GM18526 (cell line): ENCODE results near the gene PPDPF.

ENCODE experiments used
- POLR2A ChIP-seq: IDR thresholded peaks from 3 replicates; pipeline ENCODE4 v1.6.1; 2011; ENCODE audit not compliant: insufficient read length; ENCODE audit errors: extremely low read depth

PPDPF gene, protein sequence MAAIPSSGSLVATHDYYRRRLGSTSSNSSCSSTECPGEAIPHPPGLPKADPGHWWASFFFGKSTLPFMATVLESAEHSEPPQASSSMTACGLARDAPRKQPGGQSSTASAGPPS

DNA sequence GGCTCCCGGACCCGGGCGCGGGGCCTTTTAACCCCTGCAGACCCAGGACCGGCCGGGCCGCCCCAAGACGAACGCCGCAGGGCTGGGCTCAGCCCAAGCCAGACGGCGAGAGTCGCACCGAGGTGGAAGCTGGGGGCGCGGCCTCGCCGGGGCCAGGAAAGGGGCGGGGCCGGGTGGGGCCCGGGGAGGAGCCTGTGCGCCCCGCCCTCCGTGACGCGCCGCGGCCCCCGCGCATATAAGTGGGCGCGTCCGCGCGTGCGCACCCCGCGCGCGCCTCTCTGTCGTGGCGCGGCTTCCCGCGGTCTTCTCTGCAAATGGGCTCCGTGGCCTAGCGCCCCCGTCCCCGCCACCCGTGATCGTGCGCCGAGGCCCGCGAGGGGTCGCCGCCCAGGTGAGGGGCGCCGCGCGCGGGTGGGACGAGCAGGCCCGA, at the start of gene PPDPF:
TSS of gene PPDPF (plus strand) at position 262 of the 430 bp plus-strand sequence. CDS start 544 bp downstream, outside the sequence.
- TF ChIP-seq POLR2A: peak; percentile 92

DNA sequence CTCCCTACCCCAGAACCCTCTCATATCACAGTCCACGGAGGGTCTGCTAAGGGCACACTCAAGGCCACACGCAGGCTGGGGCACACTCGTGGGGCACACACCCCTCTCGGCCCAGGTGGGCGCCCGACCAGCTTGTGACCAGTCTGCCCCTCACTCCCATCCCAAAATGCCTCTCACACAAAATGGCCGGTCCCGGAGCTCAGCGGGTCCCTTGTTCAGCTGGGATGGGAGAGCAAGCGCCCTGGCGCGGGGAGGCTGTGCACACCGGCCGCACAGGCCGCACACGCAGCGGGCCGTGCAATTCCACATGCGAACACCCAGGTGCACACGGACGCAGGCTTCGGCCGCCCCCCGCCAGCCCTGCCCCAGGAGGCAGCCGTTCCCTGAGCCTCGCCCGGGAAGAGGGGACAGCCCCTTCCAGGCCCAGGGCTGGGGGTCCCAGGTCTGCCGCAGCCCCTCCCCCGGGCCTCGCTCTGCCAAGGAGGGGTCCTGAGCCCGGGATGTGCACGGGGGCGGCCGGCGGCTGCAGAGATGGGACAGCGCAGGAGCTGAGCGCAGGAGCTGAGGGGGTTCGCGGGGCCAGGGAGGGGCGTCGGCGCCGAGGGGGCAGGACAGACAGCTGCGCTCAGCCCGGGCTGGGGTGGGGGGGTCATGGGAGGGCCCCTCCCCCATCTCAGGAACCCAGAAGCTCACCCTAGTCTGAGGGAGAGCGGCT, 49.4 kb upstream of the PPDPF start:
- no peak for TF ChIP-seq POLR2A

DNA sequence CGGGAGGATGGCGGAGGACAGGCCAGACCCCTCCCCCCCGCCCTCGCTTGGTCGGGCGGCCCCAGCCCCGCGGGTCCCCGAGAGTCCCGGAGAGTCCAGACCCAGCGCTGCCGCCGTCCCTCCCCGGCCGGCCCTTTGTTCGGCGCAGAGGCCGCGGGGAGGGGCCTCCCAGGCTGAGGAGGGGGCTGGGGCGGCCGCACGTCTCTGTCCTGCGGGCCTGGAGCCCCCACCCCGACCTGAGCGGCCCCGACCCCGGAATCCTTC, 48.9 kb upstream of the PPDPF start:
- no peak for TF ChIP-seq POLR2A

DNA sequence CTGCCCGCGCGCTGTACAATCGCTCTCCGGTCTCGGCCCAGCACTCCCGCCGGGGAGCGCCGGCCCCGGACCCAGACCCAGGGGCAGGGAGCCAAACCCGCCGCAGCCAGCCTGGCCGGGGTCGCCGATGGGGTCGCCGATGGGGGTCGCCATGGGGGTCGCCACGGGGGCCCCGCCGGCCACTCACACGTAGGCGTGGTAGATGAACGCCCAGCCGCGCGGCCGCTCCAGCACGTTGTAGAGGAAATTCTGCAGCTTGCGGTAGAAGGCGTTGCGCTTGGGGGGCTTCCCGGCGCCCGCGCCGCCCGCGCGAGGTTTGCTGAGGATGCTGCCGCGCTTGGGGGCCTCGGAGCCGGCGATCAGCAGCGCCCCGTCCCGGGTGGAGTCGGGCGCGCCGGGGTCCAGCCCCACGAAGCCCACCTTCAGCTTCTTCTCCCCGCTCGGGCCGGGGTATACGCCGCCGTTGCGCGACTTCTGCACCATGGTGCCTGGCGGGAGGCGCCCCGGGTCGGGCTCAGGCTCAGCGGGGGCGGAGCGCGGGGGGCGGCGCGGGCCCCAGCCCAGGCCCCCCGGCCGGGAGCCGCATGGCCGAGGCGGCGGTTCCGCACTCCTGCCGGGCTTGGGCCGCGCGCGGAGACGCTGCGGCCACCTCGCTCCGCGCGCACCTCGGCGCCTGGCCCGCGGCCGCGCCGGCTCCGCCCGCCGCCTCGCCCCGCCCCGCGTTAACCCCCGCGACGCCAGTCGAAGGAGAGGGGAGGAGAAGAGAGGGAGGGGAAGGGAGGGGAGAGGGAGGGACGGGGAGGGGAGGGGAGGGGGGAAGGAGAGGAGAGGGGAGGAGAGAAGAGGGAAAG, 48.4 kb upstream of the PPDPF start, which contains the start of gene KCNQ2:
TSS of gene KCNQ2 (minus strand) at position 675 of the 851 bp plus-strand sequence. CDS start at position 483, 192 bp downstream.
- TF ChIP-seq POLR2A: no peak

DNA sequence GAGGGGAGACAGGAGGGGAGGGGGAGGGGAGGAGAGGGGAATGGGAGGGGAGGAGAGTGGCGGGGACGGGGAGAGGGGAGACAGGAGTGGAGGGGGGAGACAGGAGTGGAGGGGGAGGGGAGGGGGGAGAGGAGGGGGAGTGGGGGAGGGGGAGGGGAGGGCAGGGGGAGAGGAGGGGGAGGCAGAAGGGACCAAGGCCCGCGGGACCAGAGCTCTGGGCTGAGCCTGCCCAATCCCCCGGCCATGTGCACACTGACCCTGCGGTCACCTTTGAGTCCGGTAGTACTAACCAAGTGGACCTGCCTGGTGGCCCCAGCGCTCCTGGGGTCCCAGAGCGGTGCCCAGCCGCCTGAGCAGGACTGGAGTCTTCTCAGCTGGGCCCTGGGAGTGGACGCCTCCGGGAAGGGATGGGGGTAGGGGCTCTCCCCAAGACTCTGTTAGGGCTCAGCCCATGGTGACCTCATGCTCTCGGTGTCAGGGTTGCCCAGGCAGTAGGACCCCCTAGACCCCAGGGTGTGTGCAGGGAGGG, 47.6 kb upstream of the PPDPF start:
- TF ChIP-seq POLR2A: no peak

DNA sequence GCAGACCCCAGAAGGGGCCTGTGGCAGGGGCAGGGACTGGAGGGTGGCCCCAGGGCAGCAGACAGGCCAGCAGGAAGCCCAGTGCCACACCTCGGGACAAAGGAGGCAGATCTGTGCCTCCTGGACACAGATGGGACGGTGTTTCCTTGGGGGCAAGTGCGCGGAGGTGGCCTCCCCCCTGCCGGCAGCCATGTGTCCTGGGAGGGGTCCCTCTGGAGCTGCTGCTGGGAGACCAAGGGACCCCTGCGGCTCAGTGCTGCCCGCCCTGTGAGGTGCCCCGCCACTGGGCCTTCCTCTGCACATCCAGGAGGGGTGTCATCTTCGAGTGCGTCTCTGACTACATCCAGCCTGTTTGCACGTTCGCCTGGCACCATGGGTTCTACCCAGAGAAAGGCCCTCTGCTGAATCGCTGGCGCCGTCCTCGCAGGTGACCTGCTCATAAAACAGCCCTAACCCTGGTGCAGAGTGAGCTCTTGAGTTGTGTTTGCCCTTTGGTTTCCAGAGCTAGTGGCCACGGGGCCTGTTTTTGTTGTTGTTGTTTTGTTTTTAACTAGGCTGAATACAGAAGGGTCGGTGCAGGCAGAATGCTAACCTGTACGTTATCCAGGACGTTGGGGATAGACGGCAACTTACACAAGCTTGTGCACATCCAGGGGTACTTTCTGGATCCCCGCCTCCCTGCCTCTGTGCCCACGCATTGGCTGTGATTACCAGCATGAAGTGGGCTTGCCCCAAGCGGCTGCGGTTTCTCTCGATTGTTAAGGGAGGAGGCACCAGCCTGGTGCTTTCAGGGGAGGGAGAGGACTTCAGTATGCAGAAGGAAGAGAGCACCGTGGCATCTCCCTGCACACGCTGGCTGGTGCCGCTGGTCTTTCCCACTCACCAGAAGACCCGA, 46.8 kb upstream of the PPDPF start:
- TF ChIP-seq POLR2A: no peak

DNA sequence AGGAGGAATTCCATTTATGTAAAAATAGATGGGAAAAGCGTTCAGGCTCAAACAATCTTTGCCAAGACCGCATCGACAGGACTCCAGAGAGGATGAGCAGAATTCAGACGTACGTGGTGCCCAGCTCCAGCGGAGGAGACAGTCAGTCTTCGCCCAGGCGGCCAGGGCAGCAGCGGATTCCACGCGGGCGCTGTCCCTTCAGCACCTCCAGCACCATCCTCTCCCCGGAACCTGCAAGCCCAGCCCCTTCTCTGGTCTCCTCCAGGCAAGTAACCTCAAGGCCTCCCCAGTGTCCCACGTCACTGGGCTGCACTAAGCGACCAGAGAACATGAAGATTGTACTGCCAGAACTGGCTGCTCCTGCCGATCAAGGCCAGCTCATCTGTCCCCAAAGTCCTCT, 45.4 kb upstream of the PPDPF start:
- TF ChIP-seq POLR2A: no peak

DNA sequence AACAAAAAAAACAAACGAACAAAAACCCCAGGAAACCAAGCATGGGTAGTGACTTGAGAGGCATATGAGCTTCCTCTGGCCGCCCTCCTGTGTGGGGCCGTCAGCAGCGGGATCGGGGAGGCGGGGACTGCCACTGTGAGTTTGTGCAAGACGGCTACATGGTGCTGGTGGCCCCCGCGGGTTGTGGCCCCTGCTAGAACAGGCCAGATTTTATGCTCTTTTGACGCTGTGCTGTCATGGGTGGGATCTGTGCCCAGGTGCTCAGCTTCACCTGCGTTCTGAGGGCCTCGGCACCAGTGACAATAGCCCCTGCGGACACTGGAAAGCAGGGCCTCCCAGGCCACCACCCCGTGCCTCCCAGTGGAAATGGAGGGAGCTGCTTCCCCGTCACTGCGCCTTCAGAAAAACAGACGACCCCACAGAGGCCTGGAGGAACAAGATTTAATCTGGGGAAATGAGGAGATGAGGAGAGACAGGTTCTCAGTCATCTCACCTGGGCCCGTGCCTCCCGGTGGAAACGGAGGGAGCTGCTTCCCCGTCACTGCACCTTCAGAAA, 43.4 kb upstream of the PPDPF start:
- TF ChIP-seq POLR2A: no peak

DNA sequence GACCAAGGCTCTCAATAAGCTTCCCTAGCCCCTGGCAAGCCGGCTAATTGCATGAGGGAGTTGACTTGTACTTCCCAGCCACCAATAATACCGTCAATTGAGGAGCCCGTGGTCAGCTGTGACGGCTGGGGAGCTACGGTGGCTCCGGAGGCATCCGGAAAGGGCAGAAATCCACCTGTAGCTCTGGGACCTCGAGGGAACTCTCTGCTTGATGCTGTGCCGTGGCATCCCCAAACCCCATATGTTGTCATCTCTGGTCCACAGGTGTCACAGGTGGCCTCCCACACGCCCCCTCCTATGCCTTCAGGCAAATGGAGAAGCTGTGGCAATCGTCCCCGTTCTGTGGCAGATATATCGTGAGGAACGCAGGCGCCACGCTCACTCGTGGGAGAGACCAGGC, 42.6 kb upstream of the PPDPF start:
- no peak for TF ChIP-seq POLR2A

DNA sequence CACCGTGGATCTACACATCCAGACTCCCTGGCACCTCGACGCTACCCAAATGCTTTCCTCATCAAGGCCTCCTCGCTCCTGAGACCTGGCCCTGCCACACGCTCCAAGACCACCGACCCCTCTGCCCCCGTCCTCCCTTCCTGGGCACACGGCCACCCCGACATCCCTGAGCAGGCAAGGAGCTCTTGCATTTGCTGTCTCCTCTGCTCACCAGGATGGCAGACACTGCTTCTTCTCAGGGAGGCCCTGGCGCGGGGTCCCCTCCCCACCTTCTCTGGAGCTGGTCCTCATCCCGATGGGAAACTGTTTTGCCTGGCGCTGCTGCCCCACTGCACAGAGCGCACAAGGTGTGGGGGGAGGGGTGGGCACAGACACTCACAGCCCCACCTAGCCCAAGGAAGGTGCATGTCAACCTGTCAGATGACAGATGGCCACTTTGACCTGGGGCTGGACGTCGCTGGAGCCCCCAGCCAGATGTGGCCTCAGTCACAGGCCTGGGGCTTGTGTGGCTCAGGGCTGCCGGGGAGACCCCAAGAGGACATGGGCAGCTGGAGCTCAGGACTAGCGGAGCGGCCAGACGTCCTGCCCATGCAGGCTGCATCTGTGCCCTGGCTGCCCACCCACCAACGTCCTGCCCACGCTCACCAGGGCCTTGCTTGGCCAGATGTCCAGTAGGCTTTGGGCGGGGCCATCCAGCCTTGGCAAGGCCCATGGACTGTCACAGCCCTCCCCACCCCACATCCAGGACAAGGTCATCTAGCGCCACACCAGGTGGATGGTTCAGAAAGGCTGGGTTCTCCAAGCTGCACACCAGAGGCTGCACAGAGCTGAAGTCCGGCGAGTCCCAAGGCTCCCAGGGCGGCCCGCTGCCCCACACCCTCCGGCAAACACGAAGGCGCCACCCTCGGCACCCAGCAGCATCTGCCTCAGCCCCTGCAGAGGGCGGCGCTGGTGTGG, 41.9 kb upstream of the PPDPF start:
- no peak for TF ChIP-seq POLR2A

DNA sequence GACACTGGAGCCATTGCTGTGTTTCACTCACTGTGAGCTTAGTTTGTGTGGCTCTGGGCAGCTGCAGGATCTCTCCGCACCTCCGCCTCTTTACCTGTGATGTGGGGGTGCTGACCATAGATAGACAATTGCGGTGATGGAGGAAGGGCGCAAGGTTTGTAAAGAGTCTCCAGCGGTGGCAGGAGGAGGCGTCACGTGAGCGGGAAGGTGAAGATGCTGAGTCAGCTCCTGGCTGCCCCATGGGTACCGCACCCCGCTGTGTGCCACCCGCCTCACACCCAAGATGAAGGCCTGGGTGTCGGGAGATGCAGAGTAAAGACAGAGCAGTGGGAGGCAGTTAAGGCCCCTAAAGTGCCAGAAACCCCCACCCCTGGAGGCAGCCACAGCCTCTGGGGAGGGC, 39.1 kb upstream of the PPDPF start:
- no peak for TF ChIP-seq POLR2A

DNA sequence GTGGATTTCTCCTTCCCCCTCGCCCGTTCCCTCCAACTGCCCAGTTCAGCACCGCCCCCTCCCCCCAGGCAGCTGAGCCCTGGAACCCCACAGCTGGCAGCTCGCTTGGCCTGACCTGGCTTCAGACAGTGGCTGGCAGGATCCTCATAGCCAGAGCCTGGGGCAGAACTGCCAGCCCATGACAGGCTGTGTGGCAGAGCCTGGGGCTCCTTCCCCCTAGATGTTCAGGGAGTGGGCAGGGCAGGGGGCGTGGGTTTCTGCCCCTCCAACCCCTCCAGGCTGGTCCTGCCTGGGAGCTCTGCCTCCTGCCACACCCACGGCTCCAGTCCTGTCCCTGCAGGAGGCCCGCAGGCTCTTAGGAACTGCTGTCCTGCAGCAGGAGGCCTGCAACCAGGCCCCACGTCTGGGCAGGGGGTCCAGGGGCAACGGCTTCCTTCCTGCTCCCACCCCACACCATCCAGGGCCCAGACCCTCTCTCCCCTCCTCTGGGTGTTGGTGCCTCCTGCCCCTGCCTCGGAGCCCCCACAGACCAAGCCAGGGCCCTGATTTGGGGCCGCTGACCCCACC, 38.5 kb upstream of the PPDPF start:
- TF ChIP-seq POLR2A: no peak

DNA sequence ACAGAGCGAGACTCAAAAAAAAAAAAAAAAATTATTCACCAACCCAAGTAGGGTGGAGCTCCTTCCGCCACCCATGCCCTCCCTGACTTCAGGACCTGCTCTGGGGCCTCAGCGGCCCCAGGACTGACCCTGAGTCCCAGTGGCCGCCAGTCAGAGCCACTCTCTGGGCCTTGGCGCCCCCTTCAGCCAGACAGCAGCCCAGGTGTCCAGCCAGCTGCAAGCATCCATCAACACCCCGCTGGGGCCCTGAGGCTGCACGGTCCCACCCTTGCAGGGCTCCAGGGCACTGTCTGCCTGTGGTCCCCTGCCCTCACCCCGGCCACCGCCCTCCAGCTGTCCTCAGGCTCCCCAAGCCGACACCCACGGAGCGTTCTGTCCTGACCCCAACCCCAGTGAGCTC, 36.7 kb upstream of the PPDPF start:
- no peak for TF ChIP-seq POLR2A
